GM13977 (cell line): Measurements from ENCODE around the gene DDOST.

ENCODE experiments used
- DNase-seq: peaks from one replicate; pipeline ENCODE4 v3.0.0; 2012; ENCODE audit warnings: low spot score
- CTCF ChIP-seq: IDR thresholded peaks from 2 replicates; pipeline ENCODE4 v1.5.1; 2012; ENCODE audit warnings: mild to moderate bottlenecking, control low read depth; ENCODE audit not compliant: insufficient read depth; ENCODE audit errors: extremely low read depth, missing control alignments
- in situ Hi-C: fragments of 300-500 bp; cut with MboI; formaldehyde crosslinking; loops from one replicate; pipeline ENCODE4 v1.12.0; 2022; ENCODE audit warnings: low sequenced_read_pairs, low pct_unique_long_range_greater_than_20kb, mixed read lengths, inconsistent platforms; ENCODE audit not compliant: unreplicated experiment

The DDOST gene

GRCh38 chr1:20645414-20645813 lies 15.8 kb downstream of the DDOST start:
- no peak for TF ChIP-seq CTCF
- in situ Hi-C loops: loop anchor here (25.0 kb wide), 1 partner anchor 108 kb away; no protein-coding TSS in a partner anchor
- DNase-seq: no peak

GRCh38 chr1:20644416-20644815 lies 16.8 kb downstream of the DDOST start:
- DNase-seq: no peak
- TF ChIP-seq CTCF: no peak
- in situ Hi-C loops: loop anchor here (25.0 kb wide), 1 partner anchor 107 kb away; no protein-coding TSS in a partner anchor

GRCh38 chr1:20643080-20643479 lies 18.1 kb downstream of the DDOST start:
- TF ChIP-seq CTCF: no peak
- in situ Hi-C loops: loop anchor here (25.0 kb wide), 1 partner anchor 106 kb away; no protein-coding TSS in a partner anchor
- no peak for DNase-seq

- DNase-seq: no peak
- no peak for TF ChIP-seq CTCF
- in situ Hi-C loops: loop anchor here (25.0 kb wide), 1 partner anchor 105 kb away; no protein-coding TSS in a partner anchor
Measured at GRCh38 chr1:20641975-20642374, 19.2 kb downstream of the DDOST start.

- peak; percentile 80 for DNase-seq
- peak; percentile 84 for TF ChIP-seq CTCF
- in situ Hi-C loops: loop anchor here (25.0 kb wide), 1 partner anchor 103 kb away; no protein-coding TSS in a partner anchor
Measured at GRCh38 chr1:20640183-20640597, 21.0 kb downstream of the DDOST start.

- no peak for TF ChIP-seq CTCF
- in situ Hi-C loops: loop anchor here (25.0 kb wide), 1 partner anchor 100 kb away; no protein-coding TSS in a partner anchor
- no peak for DNase-seq
Measured at GRCh38 chr1:20636785-20637347, 24.3 kb downstream of the DDOST start.
